B cell (primary cell): ENCODE data around the gene PDZD8.

Experiments used
- EZH2 ChIP-seq: IDR thresholded peaks from 2 replicates; pipeline ENCODE4 v1.6.1; 2012; ENCODE audit warnings: borderline replicate concordance, low read depth, mild to moderate bottlenecking, moderate library complexity, low read length; ENCODE audit not compliant: insufficient read depth, poor library complexity, severe bottlenecking
- TF ChIP-seq, protein P1 (sequence below): fragments of 200-600 bp; IDR thresholded peaks from one replicate; pipeline ENCODE4 v1.8.0; 2022; ENCODE audit warnings: antibody characterized with exemption, mild to moderate bottlenecking

DNA sequence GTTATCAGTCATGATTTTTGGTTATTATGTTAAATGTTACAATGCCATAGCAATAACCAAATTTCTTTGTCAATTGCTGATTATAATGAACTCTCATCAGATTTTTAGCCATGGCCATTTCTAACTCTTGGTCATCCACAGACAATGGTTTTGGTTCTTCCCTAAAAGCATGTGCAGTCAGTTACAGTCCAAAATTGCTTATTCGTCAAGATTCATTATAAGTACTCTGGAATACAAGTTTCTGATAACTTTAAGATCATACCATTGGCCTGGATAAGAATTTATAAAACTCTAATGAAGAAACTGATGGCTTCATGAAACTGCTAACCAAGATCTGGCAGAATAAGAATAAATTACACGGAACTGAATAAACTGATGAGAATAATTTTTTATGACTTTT lies 50.9 kb downstream of the PDZD8 start:
- TF ChIP-seq, protein P1, sequence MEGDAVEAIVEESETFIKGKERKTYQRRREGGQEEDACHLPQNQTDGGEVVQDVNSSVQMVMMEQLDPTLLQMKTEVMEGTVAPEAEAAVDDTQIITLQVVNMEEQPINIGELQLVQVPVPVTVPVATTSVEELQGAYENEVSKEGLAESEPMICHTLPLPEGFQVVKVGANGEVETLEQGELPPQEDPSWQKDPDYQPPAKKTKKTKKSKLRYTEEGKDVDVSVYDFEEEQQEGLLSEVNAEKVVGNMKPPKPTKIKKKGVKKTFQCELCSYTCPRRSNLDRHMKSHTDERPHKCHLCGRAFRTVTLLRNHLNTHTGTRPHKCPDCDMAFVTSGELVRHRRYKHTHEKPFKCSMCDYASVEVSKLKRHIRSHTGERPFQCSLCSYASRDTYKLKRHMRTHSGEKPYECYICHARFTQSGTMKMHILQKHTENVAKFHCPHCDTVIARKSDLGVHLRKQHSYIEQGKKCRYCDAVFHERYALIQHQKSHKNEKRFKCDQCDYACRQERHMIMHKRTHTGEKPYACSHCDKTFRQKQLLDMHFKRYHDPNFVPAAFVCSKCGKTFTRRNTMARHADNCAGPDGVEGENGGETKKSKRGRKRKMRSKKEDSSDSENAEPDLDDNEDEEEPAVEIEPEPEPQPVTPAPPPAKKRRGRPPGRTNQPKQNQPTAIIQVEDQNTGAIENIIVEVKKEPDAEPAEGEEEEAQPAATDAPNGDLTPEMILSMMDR, result no peak
- no peak for TF ChIP-seq EZH2
